Mucosa of rectum (tissue), 2 donors: ENCODE results near the gene ZNF629.

ENCODE experiments used
- H3K27ac ChIP-seq, 2 donors: one replicate each; pipeline ENCODE4 v1.7.0; 2013; ENCODE audit warnings: inconsistent platforms in 2 of 2, low read depth in 2 of 2, low read length in 2 of 2
- H3K27me3 ChIP-seq, 2 donors: one replicate each; pipeline ENCODE4 v1.7.0; 2013; ENCODE audit warnings: low read length in 2 of 2; ENCODE audit not compliant: control insufficient read depth in 2 of 2, insufficient read depth in 2 of 2
- H3K36me3 ChIP-seq, 2 donors: one replicate each; pipeline ENCODE4 v1.7.0; 2013; ENCODE audit warnings: low read length in 2 of 2; ENCODE audit not compliant: control insufficient read depth in 2 of 2, insufficient read depth in 2 of 2
- H3K4me1 ChIP-seq, 2 donors: one replicate each; pipeline ENCODE4 v1.7.0; 2013; ENCODE audit warnings: low read length in 2 of 2, mild to moderate bottlenecking in 1 of 2; ENCODE audit not compliant: control insufficient read depth in 2 of 2, insufficient read depth in 2 of 2
- H3K4me3 ChIP-seq, 2 donors: one replicate each; pipeline ENCODE4 v1.7.0; 2013; ENCODE audit warnings: low read length in 2 of 2
- H3K9ac ChIP-seq, 2 donors: one replicate each; pipeline ENCODE4 v1.7.0; 2013; ENCODE audit warnings: low read length in 2 of 2, low read depth in 1 of 2, mild to moderate bottlenecking in 1 of 2
- H3K9me3 ChIP-seq, 2 donors: one replicate each; pipeline ENCODE4 v1.7.0; 2013; ENCODE audit warnings: low read length in 2 of 2; ENCODE audit not compliant: control insufficient read depth in 2 of 2
- donor health status: healthy.
- donor health status: Normal muscosa, but diverticular disease.

ZNF629 gene

GRCh38 chr16:30779596-30779995 is 7.4 kb downstream of the ZNF629 start:
- no peaks in the 10 kb centered on the region for H3K27me3 ChIP-seq
- no peak overlapping the region for H3K4me3 ChIP-seq
- H3K27ac ChIP-seq, result no peak overlapping the region
- H3K9me3 ChIP-seq, result no peaks in the 10 kb centered on the region
- no peak overlapping the region for H3K9ac ChIP-seq
- peaks cover 16 to 22% of the 10 kb centered on the region in 2 donors for H3K36me3 ChIP-seq
- H3K4me1 ChIP-seq, result peaks cover 14 to 16% of the 10 kb centered on the region in 2 donors

- Histone ChIP-seq H3K27ac (no peak overlapping the region), H3K9ac (no peak overlapping the region), H3K27me3 (no peaks in the 10 kb centered on the region), H3K9me3 (no peaks in the 10 kb centered on the region), H3K36me3 (peaks cover 23 to 26% of the 10 kb centered on the region in 2 donors), H3K4me1 (peaks cover 14 to 16% of the 10 kb centered on the region in 2 donors), H3K4me3 (no peak overlapping the region)
Observed at GRCh38 chr16:30778549-30779244, 8.3 kb downstream of the ZNF629 start.

- H3K36me3 ChIP-seq, result peaks cover 25 to 26% of the 10 kb centered on the region in 2 donors
- no peaks in the 10 kb centered on the region for H3K27me3 ChIP-seq
- peaks cover 14 to 16% of the 10 kb centered on the region in 2 donors for H3K4me1 ChIP-seq
- H3K9ac ChIP-seq, result no peak overlapping the region
- H3K27ac ChIP-seq, result no peak overlapping the region
- H3K4me3 ChIP-seq, result peak overlapping the region in 1 of 2 donors; percentile 1
- no peaks in the 10 kb centered on the region for H3K9me3 ChIP-seq
Observed at GRCh38 chr16:30777591-30778297, 9.3 kb downstream of the ZNF629 start.

- Histone ChIP-seq H3K9me3 (no peaks in the 10 kb centered on the region), H3K4me1 (peaks cover 14 to 16% of the 10 kb centered on the region in 2 donors), H3K4me3 (peak overlapping the region; percentile 86), H3K27me3 (no peaks in the 10 kb centered on the region), H3K36me3 (peaks cover 33 to 36% of the 10 kb centered on the region in 2 donors), H3K27ac (peak overlapping the region; percentile 79 to 90), H3K9ac (peak overlapping the region; percentile 85 to 88)
Observed at GRCh38 chr16:30775392-30776188, 11.4 kb downstream of the ZNF629 start.

DNA sequence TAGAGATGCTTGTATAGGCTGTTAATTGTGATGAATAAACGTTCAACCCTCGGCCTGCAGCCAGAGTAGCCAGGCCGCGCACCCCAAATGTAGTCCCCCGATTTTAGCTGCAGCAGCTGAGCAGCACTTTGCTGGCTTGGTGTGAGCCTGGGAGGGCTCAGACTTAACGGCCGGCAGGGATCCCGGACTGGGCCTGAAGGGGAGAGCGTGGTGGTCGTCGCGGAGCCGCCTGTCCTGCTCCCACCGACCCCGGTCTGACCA is 11.9 kb downstream of the ZNF629 start:
- peaks cover 14 to 16% of the 10 kb centered on the region in 2 donors for H3K4me1 ChIP-seq

GRCh38 chr16:30774367-30775130 is 12.5 kb downstream of the ZNF629 start:
- peaks cover 35 to 44% of the 10 kb centered on the region in 2 donors for H3K36me3 ChIP-seq

More for the DNA sequence above, 11.9 kb downstream of the ZNF629 start:
- peak overlapping the region; percentile 79 to 90 for H3K27ac ChIP-seq
- peak overlapping the region; percentile 86 for H3K4me3 ChIP-seq
- no peaks in the 10 kb centered on the region for H3K9me3 ChIP-seq
- no peaks in the 10 kb centered on the region for H3K27me3 ChIP-seq
- H3K36me3 ChIP-seq, result peaks cover 33 to 41% of the 10 kb centered on the region in 2 donors
- H3K9ac ChIP-seq, result peak overlapping the region; percentile 56 to 88

DNA sequence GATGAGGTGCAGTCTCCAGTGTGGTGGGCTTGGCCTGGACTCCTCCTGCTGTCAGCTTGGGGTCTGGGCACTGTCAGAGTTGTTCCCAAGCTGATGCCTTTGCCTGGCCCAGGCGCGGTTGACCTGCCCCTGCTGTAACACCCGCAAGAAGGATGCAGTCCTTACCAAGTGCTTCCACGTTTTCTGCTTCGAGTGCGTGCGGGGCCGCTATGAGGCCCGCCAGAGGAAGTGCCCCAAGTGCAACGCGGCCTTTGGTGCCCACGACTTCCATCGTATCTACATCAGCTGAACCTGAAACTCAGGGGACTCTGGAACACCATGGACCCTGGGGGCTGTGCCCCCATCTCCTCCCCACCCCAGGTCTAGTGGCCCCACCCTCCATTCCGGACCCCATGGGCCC is 13.2 kb downstream of the ZNF629 start:
- Histone ChIP-seq H3K36me3 (peaks cover 42 to 52% of the 10 kb centered on the region in 2 donors), H3K4me3 (no peak overlapping the region), H3K27ac (no peak overlapping the region), H3K27me3 (no peaks in the 10 kb centered on the region), H3K4me1 (peaks cover 14 to 16% of the 10 kb centered on the region in 2 donors), H3K9me3 (no peaks in the 10 kb centered on the region), H3K9ac (no peak overlapping the region)

More at GRCh38 chr16:30774367-30775130, 12.5 kb downstream of the ZNF629 start:
- peak overlapping the region; percentile 56 to 88 for H3K9ac ChIP-seq
- no peaks in the 10 kb centered on the region for H3K9me3 ChIP-seq
- H3K4me3 ChIP-seq, result peak overlapping the region; percentile 86
- no peaks in the 10 kb centered on the region for H3K27me3 ChIP-seq
- peaks cover 14 to 16% of the 10 kb centered on the region in 2 donors for H3K4me1 ChIP-seq
- peak overlapping the region; percentile 79 to 90 for H3K27ac ChIP-seq

DNA sequence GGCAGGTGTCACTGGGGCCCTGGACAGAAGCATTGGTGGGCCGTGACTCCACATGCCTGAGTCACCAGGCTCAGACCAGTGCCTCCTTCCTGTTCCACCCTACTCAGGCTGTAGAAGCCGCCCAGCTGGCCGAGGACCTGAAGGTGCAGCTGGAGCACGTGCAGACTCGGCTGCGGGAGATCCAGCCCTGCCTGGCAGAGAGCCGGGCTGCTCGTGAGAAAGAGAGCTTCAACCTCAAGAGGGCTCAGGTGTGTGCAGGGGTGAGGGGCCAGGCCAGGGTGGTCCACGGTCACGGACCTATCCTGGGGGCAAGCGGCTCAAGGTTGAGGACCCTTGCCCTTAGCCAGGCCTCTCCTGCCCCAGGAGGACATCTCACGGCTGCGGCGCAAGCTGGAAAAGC is 15.3 kb downstream of the ZNF629 start:
- peaks cover 61 to 71% of the 10 kb centered on the region in 2 donors for H3K36me3 ChIP-seq
- H3K4me1 ChIP-seq, result peaks cover 7 to 8% of the 10 kb centered on the region in 2 donors
- H3K9me3 ChIP-seq, result no peaks in the 10 kb centered on the region
- no peaks in the 10 kb centered on the region for H3K27me3 ChIP-seq
- no peak overlapping the region for H3K27ac ChIP-seq
- H3K9ac ChIP-seq, result no peak overlapping the region
- H3K4me3 ChIP-seq, result no peak overlapping the region

DNA sequence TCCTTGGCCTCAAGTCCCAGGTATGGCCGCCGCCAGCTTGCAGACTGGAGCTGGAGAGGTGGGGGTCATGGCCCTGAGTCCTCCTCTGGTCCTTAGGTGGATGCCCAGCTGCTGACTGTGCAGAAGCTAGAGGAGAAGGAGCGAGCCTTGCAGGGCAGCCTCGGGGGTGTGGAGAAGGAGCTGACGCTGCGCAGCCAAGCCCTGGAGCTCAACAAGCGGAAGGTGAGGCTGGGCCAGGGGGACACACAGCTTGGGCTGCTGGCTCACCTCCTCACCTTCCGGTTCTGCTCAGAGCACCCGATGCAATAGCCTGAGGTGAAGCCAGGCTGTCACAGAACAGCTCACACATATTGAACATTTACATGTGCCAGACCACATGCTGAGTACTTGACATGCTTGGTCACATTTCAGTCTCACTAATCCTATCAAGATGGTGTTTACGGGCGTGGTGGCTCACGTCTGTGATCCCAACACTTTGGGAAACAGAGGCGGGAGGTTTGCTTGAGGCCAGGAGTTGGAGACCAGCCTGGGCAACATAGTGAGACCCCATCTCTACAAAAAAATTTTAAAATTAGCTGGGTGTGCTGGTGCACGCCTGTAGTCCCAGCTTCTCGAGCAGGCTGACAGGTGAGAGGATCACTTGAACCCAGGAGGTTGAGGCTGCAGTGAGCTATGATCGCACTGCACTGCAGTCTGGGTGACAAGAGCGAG is 17.5 kb downstream of the ZNF629 start:
- Histone ChIP-seq H3K27me3 (no peaks in the 10 kb centered on the region), H3K9me3 (no peaks in the 10 kb centered on the region), H3K36me3 (peaks cover 83 to 90% of the 10 kb centered on the region in 2 donors), H3K4me1 (no peaks in the 10 kb centered on the region), H3K4me3 (no peak overlapping the region), H3K27ac (no peak overlapping the region), H3K9ac (no peak overlapping the region)
